WTC11 (cell line): Measurements from ENCODE around the gene KIF11. TPM values are rescaled to one million over a fixed set of nuclear protein-coding genes. Genes with fewer than 3 reads are reported as not detected.

Experiments used
- ATAC-seq: fragments of 200-7000 bp; cut with Tn5 transposase; 2 replicates; pipeline ENCODE4 v1.10.0; 2021; ENCODE audit warnings: mild to moderate bottlenecking, moderate library complexity
- CTCF ChIA-PET: fragments of 300-600 bp; sonication (Branson Sonifier 250); formaldehyde crosslinking; loops from one replicate; lab custom pipeline; 2021; ENCODE audit warnings: antibody characterized with exemption; lab: Charles Lee
- POLR2A ChIA-PET: fragments of 350-600 bp; sonication (Branson Sonifier 250); formaldehyde crosslinking; loops from one replicate; lab custom pipeline; 2021; ENCODE audit warnings: antibody characterized with exemption; lab: Charles Lee
- DNase-seq: peaks from one replicate; pipeline ENCODE4 v3.0.0; 2021; ENCODE audit warnings: low spot score
- H3K27ac Mint-ChIP-seq: 2 replicates; pipeline ENCODE4 v1.8.0; 2021; ENCODE audit warnings: mixed read lengths
- H3K27me3 Mint-ChIP-seq: 2 replicates; pipeline ENCODE4 v1.8.0; 2021; ENCODE audit warnings: low read depth, mild to moderate bottlenecking, moderate library complexity, mixed read lengths
- H3K36me3 Mint-ChIP-seq: 2 replicates; pipeline ENCODE4 v1.8.0; 2021; ENCODE audit warnings: mixed read lengths
- H3K4me1 Mint-ChIP-seq: 2 replicates; pipeline ENCODE4 v1.8.0; 2022; ENCODE audit warnings: mixed read lengths
- H3K4me3 Mint-ChIP-seq: 2 replicates; pipeline ENCODE4 v1.8.0; 2021; ENCODE audit warnings: mild to moderate bottlenecking, moderate library complexity, mixed read lengths
- H3K9me3 Mint-ChIP-seq: 2 replicates; pipeline ENCODE4 v1.8.0; 2021; ENCODE audit warnings: mixed read lengths
- CBFB ChIP-seq: sonication (generic); formaldehyde crosslinking; IDR thresholded peaks from 2 replicates; pipeline ENCODE4 v1.8.1; 2022; ENCODE audit warnings: mild to moderate bottlenecking, low read depth, missing genetic modification reagents
- CREM ChIP-seq: sonication (generic); formaldehyde crosslinking; IDR thresholded peaks from 2 replicates; pipeline ENCODE4 v1.8.1; 2022; ENCODE audit warnings: mild to moderate bottlenecking, missing genetic modification reagents, moderate library complexity
- E2F1 ChIP-seq: sonication (generic); formaldehyde crosslinking; IDR thresholded peaks from 2 replicates; pipeline ENCODE4 v1.8.0; 2022; ENCODE audit warnings: mild to moderate bottlenecking, missing genetic modification reagents
- GRHL2 ChIP-seq: fragments of 250-450 bp; sonication (Bioruptor Pico); IDR thresholded peaks from 2 replicates; pipeline ENCODE4 v1.8.0; 2022; ENCODE audit warnings: mild to moderate bottlenecking, moderate library complexity; ENCODE audit not compliant: insufficient replicate concordance, severe bottlenecking
- HMGA2 ChIP-seq: fragments of 250-450 bp; sonication (Bioruptor Pico); IDR thresholded peaks from 2 replicates; pipeline ENCODE4 v1.4.0; 2021; ENCODE audit warnings: mild to moderate bottlenecking, moderate library complexity
- IRF2 ChIP-seq: sonication (generic); formaldehyde crosslinking; IDR thresholded peaks from 2 replicates; pipeline ENCODE4 v1.8.0; 2022; ENCODE audit warnings: low read depth, missing genetic modification reagents, borderline replicate concordance
- MAX ChIP-seq: sonication (generic); formaldehyde crosslinking; IDR thresholded peaks from 2 replicates; pipeline ENCODE4 v1.8.0; 2022; ENCODE audit warnings: mild to moderate bottlenecking, missing genetic modification reagents
- MXD4 ChIP-seq: fragments of 250-450 bp; sonication (Bioruptor Pico); IDR thresholded peaks from 2 replicates; pipeline ENCODE4 v1.8.0; 2021; ENCODE audit warnings: mild to moderate bottlenecking, moderate library complexity, borderline replicate concordance
- SP1 ChIP-seq: sonication (generic); formaldehyde crosslinking; conservative IDR thresholded peaks from 2 replicates; pipeline ENCODE4 v1.8.1; 2022; ENCODE audit warnings: missing genetic modification reagents
- USF1 ChIP-seq: sonication (generic); formaldehyde crosslinking; IDR thresholded peaks from 2 replicates; pipeline ENCODE4 v1.8.0; 2022; ENCODE audit warnings: mild to moderate bottlenecking, missing genetic modification reagents
- USF2 ChIP-seq: sonication (generic); formaldehyde crosslinking; IDR thresholded peaks from 2 replicates; pipeline ENCODE4 v1.8.1; 2023; ENCODE audit warnings: mild to moderate bottlenecking, missing genetic modification reagents, moderate library complexity
- ZNF219 ChIP-seq: sonication (generic); formaldehyde crosslinking; IDR thresholded peaks from 2 replicates; pipeline ENCODE4 v1.8.0; 2023; ENCODE audit warnings: missing genetic modification reagents, mild to moderate bottlenecking, borderline replicate concordance
- ZNF532 ChIP-seq: fragments of 250-450 bp; sonication (Bioruptor Pico); IDR thresholded peaks from 2 replicates; pipeline ENCODE4 v1.9.0; 2021; ENCODE audit warnings: mild to moderate bottlenecking, borderline replicate concordance
- ZNF671 ChIP-seq: fragments of 250-450 bp; sonication (Bioruptor Pico); IDR thresholded peaks from 2 replicates; pipeline ENCODE4 v1.8.0; 2021; ENCODE audit warnings: mild to moderate bottlenecking
- total RNA-seq: library from RNA; stranded (reverse); gene quantifications from 3 replicates; pipeline ENCODE4 v1.2.3, GENCODE V29; 2021
- TF ChIP-seq, protein P1 (sequence below): sonication (generic); formaldehyde crosslinking; IDR thresholded peaks from 2 replicates; pipeline ENCODE4 v1.8.1; 2023; ENCODE audit warnings: mild to moderate bottlenecking, missing genetic modification reagents
- TF ChIP-seq, protein P2 (sequence below): sonication (generic); formaldehyde crosslinking; IDR thresholded peaks from 2 replicates; pipeline ENCODE4 v1.8.0; 2023; ENCODE audit warnings: missing genetic modification reagents, mild to moderate bottlenecking, borderline replicate concordance
- TF ChIP-seq, protein P3 (sequence below): sonication (generic); formaldehyde crosslinking; IDR thresholded peaks from 2 replicates; pipeline ENCODE4 v1.8.1; 2022; ENCODE audit warnings: low read depth, mild to moderate bottlenecking, moderate library complexity, missing genetic modification reagents, borderline replicate concordance
- TF ChIP-seq, protein P4 (sequence below): sonication (generic); formaldehyde crosslinking; IDR thresholded peaks from 2 replicates; pipeline ENCODE4 v1.8.1; 2023; ENCODE audit warnings: mild to moderate bottlenecking, missing genetic modification reagents

The KIF11 gene
- total RNA-seq, 1 experiment from 2014 or later: 55.7 TPM

DNA sequence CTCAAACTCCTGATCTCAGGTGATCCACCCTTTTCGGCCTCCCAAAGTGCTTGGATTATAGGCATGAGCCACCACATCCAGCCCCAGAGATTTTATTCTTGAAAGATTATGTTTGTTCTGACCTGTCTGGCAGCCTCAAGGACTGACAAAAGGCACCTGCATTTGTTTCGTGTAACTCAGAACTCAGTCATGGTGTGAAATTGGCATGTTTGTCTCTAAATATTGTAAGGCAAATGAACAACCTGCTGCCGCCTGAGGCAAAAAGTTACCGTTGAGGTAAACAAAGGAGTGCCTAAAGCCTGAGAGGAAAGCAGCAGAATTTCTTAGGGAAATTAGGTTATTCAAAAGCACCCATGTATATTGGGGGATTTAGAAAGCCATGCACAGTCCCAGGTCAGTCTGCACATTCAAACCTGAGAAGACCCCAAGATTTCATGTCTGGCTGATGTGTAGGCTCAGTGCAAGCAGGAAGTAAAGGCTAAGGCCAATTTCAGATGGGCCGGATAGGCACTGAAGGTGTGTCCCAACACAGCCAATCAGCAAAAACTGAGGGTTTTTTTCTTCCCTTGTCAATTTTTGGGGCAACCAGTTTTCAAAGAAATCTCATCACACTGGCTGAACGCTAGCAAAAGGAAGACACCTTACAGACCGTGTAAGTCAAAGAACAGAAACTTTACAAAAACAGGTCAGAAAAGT, 63.5 kb downstream of the KIF11 start (continued):
- TF ChIP-seq, protein P1, sequence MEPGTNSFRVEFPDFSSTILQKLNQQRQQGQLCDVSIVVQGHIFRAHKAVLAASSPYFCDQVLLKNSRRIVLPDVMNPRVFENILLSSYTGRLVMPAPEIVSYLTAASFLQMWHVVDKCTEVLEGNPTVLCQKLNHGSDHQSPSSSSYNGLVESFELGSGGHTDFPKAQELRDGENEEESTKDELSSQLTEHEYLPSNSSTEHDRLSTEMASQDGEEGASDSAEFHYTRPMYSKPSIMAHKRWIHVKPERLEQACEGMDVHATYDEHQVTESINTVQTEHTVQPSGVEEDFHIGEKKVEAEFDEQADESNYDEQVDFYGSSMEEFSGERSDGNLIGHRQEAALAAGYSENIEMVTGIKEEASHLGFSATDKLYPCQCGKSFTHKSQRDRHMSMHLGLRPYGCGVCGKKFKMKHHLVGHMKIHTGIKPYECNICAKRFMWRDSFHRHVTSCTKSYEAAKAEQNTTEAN: no peak
- TF ChIP-seq ZNF671 (CRISPR knock-in tag): no peak

- DNase-seq (no peak), ATAC-seq (no peak)
- Mint-ChIP-seq H3K9me3 (0 out of 2 replicates have a peak, but pooled peaks cover 10% of the 10 kb centered on the region), H3K27ac (no peak overlapping the region), H3K4me3 (no peak overlapping the region), H3K27me3 (no peaks in the 10 kb centered on the region), H3K4me1 (peaks cover 12% of the 10 kb centered on the region), H3K36me3 (peaks cover 26% of the 10 kb centered on the region)
- POLR2A ChIA-PET: interaction anchor here (0.6 kb wide), 1 partner anchor 397 kb away, joined by 3 read pairs; no protein-coding TSS in a partner anchor
- CTCF ChIA-PET: no interaction called here
- TF ChIP-seq GRHL2 (CRISPR knock-in tag): no peak
- TF ChIP-seq E2F1 (CRISPR knock-in tag): no peak
- no peak for TF ChIP-seq USF1 (CRISPR knock-in tag)
- no peak for TF ChIP-seq ZNF671 (CRISPR knock-in tag)
- no peak for TF ChIP-seq IRF2
- no peak for TF ChIP-seq ZNF532 (CRISPR knock-in tag)
- no peak for TF ChIP-seq CBFB (CRISPR knock-in tag)
- TF ChIP-seq ZNF219 (CRISPR knock-in tag): no peak
- TF ChIP-seq HMGA2: no peak
- no peak for TF ChIP-seq SP1 (CRISPR knock-in tag)
- TF ChIP-seq, protein P2, sequence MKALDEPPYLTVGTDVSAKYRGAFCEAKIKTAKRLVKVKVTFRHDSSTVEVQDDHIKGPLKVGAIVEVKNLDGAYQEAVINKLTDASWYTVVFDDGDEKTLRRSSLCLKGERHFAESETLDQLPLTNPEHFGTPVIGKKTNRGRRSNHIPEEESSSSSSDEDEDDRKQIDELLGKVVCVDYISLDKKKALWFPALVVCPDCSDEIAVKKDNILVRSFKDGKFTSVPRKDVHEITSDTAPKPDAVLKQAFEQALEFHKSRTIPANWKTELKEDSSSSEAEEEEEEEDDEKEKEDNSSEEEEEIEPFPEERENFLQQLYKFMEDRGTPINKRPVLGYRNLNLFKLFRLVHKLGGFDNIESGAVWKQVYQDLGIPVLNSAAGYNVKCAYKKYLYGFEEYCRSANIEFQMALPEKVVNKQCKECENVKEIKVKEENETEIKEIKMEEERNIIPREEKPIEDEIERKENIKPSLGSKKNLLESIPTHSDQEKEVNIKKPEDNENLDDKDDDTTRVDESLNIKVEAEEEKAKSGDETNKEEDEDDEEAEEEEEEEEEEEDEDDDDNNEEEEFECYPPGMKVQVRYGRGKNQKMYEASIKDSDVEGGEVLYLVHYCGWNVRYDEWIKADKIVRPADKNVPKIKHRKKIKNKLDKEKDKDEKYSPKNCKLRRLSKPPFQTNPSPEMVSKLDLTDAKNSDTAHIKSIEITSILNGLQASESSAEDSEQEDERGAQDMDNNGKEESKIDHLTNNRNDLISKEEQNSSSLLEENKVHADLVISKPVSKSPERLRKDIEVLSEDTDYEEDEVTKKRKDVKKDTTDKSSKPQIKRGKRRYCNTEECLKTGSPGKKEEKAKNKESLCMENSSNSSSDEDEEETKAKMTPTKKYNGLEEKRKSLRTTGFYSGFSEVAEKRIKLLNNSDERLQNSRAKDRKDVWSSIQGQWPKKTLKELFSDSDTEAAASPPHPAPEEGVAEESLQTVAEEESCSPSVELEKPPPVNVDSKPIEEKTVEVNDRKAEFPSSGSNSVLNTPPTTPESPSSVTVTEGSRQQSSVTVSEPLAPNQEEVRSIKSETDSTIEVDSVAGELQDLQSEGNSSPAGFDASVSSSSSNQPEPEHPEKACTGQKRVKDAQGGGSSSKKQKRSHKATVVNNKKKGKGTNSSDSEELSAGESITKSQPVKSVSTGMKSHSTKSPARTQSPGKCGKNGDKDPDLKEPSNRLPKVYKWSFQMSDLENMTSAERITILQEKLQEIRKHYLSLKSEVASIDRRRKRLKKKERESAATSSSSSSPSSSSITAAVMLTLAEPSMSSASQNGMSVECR (CRISPR knock-in tag): no peak
- TF ChIP-seq, protein P3, sequence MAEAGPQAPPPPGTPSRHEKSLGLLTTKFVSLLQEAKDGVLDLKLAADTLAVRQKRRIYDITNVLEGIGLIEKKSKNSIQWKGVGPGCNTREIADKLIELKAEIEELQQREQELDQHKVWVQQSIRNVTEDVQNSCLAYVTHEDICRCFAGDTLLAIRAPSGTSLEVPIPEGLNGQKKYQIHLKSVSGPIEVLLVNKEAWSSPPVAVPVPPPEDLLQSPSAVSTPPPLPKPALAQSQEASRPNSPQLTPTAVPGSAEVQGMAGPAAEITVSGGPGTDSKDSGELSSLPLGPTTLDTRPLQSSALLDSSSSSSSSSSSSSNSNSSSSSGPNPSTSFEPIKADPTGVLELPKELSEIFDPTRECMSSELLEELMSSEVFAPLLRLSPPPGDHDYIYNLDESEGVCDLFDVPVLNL (CRISPR knock-in tag): no peak
- no peak for TF ChIP-seq MXD4 (CRISPR knock-in tag)
- TF ChIP-seq MAX: no peak
- TF ChIP-seq, protein P4, sequence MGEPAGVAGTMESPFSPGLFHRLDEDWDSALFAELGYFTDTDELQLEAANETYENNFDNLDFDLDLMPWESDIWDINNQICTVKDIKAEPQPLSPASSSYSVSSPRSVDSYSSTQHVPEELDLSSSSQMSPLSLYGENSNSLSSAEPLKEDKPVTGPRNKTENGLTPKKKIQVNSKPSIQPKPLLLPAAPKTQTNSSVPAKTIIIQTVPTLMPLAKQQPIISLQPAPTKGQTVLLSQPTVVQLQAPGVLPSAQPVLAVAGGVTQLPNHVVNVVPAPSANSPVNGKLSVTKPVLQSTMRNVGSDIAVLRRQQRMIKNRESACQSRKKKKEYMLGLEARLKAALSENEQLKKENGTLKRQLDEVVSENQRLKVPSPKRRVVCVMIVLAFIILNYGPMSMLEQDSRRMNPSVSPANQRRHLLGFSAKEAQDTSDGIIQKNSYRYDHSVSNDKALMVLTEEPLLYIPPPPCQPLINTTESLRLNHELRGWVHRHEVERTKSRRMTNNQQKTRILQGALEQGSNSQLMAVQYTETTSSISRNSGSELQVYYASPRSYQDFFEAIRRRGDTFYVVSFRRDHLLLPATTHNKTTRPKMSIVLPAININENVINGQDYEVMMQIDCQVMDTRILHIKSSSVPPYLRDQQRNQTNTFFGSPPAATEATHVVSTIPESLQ (CRISPR knock-in tag): no peak
- TF ChIP-seq USF2 (CRISPR knock-in tag): no peak
- no peak for TF ChIP-seq CREM (CRISPR knock-in tag)
Observed at GRCh38 chr10:92657024-92657423, 64.1 kb downstream of the KIF11 start.
